T-helper 1 cell (primary cell): ENCODE measurements around the gene S100A13.
"Not testable (repeated sequence)": the region's sequence is repeated elsewhere in the genome, so short reads cannot be mapped to it uniquely, and the experiment has no call there.

Experiments
- DNase-seq, 5 donors: peaks; one replicate each; pipeline ENCODE4 v3.0.0-alpha.2; 2012 to 2020

S100A13 gene

DNA sequence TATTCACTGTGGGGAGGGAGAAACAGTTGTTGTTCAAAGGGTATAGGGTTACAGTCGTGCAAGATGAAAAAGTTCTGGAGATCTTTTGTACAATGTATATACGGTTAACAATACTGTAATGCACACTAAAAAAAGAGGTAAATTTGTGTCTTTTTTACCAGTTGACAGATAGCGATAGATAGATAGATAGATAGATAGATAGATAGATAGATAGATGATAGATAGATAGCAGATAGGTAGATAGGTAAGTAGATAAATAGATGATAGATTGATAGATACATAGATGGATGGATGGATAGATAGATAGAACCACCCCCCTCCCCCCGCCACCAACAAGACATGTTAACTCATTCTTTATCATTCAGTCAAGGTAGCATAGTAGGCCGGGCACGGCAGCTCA is 24.6 kb downstream of the S100A13 start:
- no peak for DNase-seq

DNA sequence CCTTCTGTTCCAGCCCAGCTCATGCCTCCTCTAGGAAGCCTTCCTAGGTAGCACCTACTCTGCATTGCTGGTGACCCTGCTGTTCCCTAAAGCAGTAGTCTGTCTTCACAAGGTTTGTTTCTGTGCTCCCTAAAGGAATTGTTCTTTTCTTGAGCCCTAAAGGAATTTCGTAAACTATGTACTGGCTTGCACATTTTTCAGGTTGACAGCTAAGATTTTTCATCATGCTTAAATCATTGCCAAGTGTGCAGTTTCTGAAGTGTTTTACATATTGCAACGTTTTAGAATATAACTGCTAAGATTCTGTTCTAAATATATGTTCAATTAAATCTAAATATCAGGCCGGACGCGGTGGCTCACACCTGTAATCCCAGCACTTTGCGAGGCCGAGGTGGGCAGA is 27.5 kb downstream of the S100A13 start:
- DNase-seq = no peak

DNA sequence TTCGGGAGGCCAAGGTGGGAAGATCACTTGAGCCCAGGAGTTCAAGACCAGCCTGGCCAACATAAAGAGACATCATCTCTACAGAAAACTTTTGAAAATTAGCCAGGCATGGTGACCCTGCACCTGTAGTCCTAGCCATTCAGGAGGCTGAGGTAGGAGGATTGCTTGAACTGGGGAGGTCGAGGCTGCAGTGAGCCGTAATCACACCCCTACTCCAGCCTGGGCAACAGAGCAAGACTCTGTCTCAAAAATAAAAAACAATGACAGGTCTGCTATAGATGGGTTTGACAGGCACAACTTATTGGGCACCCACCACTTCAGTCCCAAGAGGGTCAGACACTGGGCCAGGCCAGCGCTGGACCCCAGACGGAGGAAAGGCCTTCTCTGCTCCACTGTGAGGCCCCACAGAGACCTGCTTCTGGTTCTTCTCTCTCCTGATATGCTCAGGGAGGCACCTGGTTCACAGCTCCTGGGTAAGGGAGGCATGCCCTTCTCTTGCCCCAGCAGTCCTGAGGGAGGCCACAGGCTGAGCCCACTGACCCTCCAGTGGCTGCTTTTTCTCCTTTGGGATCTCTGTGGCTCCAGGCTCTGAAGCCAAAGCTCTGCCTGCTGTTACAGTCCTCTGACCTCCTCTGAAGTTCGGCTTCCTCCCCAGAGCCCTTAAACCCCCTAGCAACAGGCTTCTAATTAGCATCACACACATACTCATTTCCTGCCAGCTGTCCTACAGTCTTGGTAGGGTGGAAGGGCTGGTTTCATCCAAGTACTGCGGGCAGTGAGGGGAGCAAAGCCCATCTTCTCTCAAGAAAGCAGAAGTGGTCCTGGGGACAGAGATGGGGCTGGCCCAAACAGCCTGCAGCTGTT is 28.8 kb downstream of the S100A13 start:
- peak in 1 of 5 donors; percentile 45 for DNase-seq

GRCh38 chr1:153597206-153597605 is 30.1 kb downstream of the S100A13 start:
- peak in 1 of 5 donors; percentile 8 for DNase-seq

- DNase-seq = no peak
These were observed 34.6 kb downstream of the S100A13 start for GRCh38 chr1:153592748-153593147.

DNA sequence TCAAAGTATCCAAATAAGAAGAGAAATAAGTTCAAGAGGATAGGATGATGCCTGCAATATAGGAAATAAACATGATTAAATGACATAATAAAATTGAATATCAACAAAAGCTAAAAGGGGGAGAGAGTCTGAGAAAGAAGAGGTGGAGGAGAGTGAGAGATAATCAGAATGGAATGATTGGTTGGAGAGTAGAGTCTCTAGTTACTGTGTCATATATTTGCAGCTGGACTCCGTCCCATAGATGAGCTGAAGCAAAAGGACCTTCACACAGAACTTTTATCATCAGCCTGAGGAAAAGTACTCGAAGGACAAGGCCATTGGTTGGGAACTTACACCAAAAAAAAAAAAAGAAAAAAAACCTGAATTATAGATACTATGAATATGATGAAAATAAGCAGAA is 38.8 kb downstream of the S100A13 start:
- no peak for DNase-seq

GRCh38 chr1:153588033-153588432 is 39.3 kb downstream of the S100A13 start:
- DNase-seq = not testable (repeated sequence)

DNA sequence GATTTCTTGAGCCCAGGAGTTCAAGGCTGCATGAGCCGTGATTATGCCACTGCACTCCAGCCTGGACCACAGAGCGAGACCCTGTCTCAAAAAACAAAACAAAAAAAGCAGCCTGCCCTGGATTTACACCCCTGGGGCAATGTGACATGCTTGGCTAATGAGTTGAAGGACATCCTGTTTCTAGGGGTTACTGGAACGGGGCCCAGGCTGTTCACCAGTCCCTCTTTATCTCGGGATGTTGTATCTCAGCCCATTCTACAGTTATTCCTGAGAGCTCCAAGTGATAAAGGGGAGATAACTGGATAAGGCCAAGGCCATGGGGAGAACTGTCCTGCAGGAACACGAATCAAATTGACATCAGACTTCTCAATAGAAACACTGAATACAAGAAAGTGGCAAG is 40.0 kb downstream of the S100A13 start:
- no peak for DNase-seq

DNA sequence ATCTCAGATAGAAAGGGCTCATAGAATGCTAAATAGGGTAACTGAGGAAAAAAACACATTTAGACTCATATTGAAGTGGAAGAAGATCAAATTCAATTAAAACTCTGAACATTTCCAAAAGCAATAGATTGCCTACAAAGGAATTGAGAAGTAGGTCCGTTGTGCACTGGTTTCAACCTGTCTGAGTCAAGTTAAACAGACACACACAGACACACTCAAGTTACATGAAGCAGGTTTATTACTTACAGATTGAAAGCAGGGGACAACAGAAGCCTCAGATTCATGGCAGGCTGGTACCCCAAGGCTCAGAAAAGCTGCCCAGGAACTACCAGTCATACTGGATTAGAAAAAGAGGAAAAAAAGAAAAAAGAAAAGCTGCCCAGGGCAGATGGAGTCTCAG is 41.0 kb downstream of the S100A13 start:
- DNase-seq = no peak

DNA sequence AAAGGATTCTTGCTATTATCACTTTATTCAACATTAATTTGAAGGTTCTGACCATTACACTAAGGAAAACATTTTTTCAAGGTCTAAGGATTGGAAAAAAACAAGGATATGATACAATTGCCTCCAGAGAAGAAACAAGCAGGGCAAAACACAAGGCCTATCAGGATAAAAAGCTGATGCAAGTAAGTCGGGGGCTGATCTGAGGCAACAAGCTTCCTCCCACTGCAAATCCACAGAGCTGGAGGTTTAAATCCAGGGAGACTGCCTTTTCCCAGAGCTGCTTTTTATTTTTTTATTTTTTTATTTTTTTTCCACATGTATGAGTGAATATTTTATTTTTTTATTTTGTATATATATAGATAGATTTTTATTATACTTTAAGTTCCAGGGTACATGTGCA is 42.3 kb downstream of the S100A13 start:
- no peak for DNase-seq

DNA sequence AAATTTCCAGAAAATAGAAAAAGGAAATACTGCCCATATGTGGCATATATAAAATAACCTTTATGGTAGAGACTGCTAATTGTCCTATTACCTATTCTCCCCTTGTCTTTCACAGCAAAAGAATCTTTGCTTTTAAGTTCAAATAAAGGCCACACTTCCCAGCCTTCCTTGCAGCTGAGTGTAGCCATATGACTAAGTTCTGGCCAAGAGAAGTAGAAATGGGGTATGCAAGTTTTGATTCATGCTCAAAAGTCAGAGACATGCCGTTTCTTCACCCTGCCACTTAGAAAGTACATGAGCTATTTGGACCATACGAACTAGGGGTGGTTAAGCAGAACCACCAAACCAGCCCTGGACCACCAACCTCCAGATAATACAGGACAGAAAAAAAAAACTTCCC is 43.3 kb downstream of the S100A13 start:
- no peak for DNase-seq

DNA sequence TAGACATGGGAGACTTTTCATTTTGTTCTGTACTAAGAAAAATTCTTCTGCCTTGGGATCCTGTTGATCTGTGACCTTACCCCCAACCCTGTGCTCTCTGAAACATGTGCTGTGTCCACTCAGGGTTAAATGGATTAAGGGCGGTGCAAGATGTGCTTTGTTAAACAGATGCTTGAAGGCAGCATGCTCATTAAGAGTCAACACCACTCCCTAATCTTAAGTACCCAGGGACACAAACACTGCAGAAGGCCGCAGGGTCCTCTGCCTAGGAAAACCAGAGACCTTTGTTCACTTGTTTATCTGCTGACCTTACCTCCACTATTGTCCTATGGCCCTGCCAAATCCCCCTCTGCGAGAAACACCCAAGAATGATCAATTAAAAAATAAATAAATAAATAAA is 43.8 kb downstream of the S100A13 start:
- not testable (repeated sequence) for DNase-seq

DNA sequence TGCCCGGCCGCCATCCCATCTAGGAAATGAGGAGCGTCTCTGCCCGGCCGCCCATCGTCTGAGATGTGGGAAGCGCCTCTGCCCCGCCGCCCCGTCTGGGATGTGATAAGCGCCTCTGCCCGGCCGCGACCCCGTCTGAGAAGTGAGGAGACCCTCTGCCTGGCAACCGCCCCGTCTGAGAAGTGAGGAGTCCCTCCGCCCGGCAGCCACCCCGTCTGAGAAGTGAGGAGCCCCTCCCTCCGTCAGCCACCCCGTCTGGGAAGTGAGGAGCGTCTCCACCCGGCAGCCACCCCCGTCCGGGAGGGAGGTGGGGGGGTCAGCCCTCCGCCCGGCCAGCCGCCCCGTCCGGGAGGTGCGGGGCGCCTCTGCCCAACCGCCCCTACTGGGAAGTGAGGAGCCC is 44.5 kb downstream of the S100A13 start:
- not testable (repeated sequence) for DNase-seq

DNA sequence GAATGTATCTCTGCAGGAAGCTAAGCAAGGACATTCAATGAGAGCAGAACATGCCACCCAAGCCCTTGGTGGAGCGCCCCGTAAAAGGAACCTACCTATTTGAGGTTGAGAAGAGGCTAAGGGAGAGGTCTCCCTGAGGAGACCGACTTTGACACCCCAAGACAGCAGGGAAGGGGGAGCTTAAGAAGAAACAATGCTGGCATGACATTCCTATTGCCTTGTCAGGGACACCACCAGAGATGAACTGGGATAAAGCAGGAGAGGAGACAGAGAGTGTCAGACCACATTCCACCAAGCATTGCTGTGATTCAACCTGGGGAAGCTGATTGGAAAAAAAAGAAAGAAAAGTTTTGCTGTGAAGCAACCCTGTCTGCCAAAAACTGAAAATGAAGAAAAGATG is 48.4 kb downstream of the S100A13 start:
- DNase-seq = no peak

DNA sequence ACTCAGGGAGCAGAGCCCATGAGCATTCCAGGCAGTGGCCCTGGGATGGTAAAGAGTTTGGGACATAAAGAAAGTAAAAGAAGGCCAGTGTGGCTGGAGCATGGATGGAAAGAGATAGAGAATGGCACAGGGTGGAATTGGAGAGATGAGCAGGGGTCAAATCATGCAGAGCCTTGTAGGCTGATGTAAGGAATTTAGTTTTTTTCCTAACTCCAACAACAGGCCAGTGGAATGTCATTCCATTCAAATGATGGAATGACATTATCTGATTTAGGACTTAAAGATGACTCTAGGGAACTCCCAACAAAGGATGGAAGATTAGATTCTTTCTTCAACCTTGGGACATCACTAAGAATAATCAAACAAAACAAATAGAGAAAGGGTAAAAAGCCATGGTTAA is 48.8 kb downstream of the S100A13 start:
- no peak for DNase-seq

GRCh38 chr1:153577624-153578051 is 49.7 kb downstream of the S100A13 start:
- no peak for DNase-seq

DNA sequence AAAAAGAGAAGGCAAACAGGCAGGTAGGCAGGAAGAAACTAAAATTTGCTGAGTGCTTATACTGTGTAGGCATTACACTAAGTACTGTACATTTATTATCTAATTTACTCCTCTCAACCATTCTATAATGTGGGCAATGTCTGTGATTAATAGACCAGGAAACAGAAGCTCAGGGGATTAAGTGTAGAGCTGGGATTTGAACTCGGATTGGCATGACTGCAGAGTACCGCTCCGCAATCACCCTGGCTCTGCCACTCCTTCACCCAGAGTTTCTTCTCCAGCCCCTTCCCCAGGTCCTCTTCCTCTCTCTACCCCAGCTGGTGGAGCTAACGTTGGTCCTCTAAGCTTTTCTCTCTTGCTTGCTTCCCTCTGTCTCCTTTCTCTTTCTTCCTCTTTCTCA is 50.2 kb downstream of the S100A13 start:
- DNase-seq = no peak

DNA sequence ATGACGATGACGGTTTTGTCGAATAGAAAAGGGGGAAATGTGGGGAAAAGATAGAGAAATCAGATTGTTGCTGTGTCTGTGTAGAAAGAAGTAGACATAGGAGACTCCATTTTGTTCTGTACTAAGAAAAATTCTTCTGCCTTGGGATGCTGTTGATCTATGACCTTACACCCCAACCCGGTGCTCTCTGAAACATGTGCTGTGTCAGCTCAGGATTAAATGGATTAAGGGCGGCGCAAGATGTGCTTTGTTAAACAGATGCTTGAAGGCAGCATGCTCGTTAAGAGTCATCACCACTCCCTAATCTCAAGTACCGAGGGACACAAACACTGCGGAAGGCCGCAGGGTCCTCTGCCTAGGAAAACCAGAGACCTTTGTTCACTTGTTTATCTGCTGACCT is 51.8 kb downstream of the S100A13 start:
- not testable (repeated sequence) for DNase-seq

DNA sequence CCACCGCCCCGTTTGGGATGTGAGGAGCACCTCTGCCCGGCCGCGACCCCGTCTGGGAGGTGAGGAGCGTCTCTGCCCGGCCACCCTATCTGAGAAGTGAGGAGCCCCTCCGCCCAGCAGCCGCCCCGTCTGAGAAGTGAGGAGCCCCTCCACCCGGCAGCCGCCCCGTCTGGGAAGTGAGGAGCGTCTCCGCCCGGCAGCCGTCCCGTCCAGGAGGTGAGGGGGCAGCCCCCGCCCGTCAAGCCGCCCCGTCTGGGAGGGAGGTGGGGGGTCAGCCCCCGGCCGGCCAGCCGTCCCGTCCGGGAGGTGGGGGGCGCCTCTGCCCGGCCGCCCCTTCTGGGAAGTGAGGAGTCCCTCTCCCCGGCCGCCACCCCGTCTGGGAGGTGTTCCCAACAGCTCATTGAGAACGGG is 52.2 kb downstream of the S100A13 start:
- not testable (repeated sequence) for DNase-seq

DNA sequence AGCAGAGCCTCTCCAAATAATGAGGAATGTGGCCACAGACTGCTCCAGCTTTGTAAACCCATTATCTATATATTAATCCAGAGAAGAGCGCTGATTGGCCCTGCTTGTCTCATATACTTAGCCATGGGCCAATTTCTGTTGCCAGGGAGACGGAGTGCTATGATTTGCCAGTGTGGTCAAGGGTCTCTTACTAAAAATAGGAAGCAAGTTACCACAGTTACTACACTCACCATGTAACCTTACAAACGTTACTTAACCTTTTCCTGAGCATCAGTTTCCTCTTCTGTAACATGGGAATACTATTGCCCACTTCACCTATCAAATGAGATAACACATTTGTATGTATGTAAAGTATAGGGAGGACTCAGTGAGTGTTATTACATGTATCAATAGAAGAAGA is 54.0 kb downstream of the S100A13 start:
- DNase-seq = no peak

DNA sequence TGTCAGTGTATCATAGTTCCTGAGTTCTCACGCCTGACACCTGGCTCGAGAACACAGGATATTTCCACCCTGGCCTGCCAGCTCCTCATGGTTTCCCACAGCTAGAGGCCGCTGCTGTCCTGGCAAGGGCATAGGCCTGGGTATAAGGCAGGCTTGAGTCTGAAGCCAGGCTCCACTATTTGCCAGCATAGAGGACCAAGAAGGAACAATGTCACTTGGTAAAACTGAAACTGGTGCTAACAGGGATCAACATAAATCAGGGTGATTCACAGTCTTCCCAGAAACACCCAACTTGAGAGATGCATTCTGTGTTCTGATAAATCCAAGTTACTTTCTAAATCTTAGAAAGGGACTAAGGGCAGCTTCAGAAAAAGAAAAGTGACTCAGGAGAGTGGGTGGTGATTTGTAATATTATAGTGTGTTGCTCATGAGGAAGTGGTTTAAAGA is 54.7 kb downstream of the S100A13 start:
- peak in 2 of 5 donors; percentile 27 to 66 for DNase-seq

GRCh38 chr1:153571706-153572105 is 55.6 kb downstream of the S100A13 start:
- no peak for DNase-seq

- no peak for DNase-seq
These were observed 56.4 kb downstream of the S100A13 start for GRCh38 chr1:153570874-153571273.

GRCh38 chr1:153569465-153569864 is 57.8 kb downstream of the S100A13 start:
- DNase-seq = no peak
